NCI-H2029 (cell line): ENCODE measurements around the gene MIS18BP1.
"Not testable (repeated sequence)": the region's sequence is repeated elsewhere in the genome, so short reads cannot be mapped to it uniquely, and the experiment has no call there.

Experiments used
- DNase-seq: peaks from one replicate; lab custom pipeline; 2025; lab: John Stamatoyannopoulos, UW

The MIS18BP1 gene

GRCh38 chr14:45246151-45246550, 6.9 kb downstream of the MIS18BP1 start:
- DNase-seq = no peak

GRCh38 chr14:45242706-45243105, 10.3 kb downstream of the MIS18BP1 start:
- DNase-seq = no peak

GRCh38 chr14:45238988-45239387, 14.0 kb downstream of the MIS18BP1 start:
- no peak for DNase-seq

- DNase-seq = no peak
These were observed 25.4 kb downstream of the MIS18BP1 start for GRCh38 chr14:45227566-45227965.

GRCh38 chr14:45222485-45223262, 30.3 kb downstream of the MIS18BP1 start:
- no peak for DNase-seq

GRCh38 chr14:45214341-45214740, 38.7 kb downstream of the MIS18BP1 start:
- not testable (repeated sequence) for DNase-seq

- not testable (repeated sequence) for DNase-seq
These were observed 39.3 kb downstream of the MIS18BP1 start for GRCh38 chr14:45213716-45214115.

GRCh38 chr14:45212231-45212630, 40.8 kb downstream of the MIS18BP1 start:
- DNase-seq = no peak

- DNase-seq = no peak
These were observed 41.7 kb downstream of the MIS18BP1 start for GRCh38 chr14:45211295-45211694.

- no peak for DNase-seq
These were observed 42.8 kb downstream of the MIS18BP1 start for GRCh38 chr14:45210159-45210558.

GRCh38 chr14:45204241-45204640, 48.8 kb downstream of the MIS18BP1 start:
- no peak for DNase-seq

- no peak for DNase-seq
These were observed 51.1 kb downstream of the MIS18BP1 start for GRCh38 chr14:45201905-45202304.

GRCh38 chr14:45199230-45199629, 53.8 kb downstream of the MIS18BP1 start:
- DNase-seq = no peak

- no peak for DNase-seq
These were observed 54.5 kb downstream of the MIS18BP1 start for GRCh38 chr14:45198551-45198950.

GRCh38 chr14:45194964-45195363, 58.0 kb downstream of the MIS18BP1 start:
- no peak for DNase-seq

- DNase-seq = no peak
These were observed 67.7 kb downstream of the MIS18BP1 start for GRCh38 chr14:45185100-45185814.

- DNase-seq = no peak
These were observed 71.2 kb downstream of the MIS18BP1 start for GRCh38 chr14:45181806-45182205.

- DNase-seq = no peak
These were observed 71.7 kb downstream of the MIS18BP1 start for GRCh38 chr14:45181329-45181728.

- DNase-seq = no peak
These were observed 75.9 kb downstream of the MIS18BP1 start for GRCh38 chr14:45177076-45177475.

GRCh38 chr14:45169906-45170305, 83.1 kb downstream of the MIS18BP1 start:
- DNase-seq = no peak

- DNase-seq = no peak
These were observed 96.9 kb downstream of the MIS18BP1 start for GRCh38 chr14:45156067-45156466.
